ENCODE results near the gene HSPA4. TPM values are rescaled to one million over a fixed set of nuclear protein-coding genes. Genes with fewer than 3 reads are reported as not detected.

The HSPA4 gene
- total and polyA plus RNA-seq, 2 of the 4 experiments (the other 2 are of a cell fraction): 34.9 to 120 TPM

DNA sequence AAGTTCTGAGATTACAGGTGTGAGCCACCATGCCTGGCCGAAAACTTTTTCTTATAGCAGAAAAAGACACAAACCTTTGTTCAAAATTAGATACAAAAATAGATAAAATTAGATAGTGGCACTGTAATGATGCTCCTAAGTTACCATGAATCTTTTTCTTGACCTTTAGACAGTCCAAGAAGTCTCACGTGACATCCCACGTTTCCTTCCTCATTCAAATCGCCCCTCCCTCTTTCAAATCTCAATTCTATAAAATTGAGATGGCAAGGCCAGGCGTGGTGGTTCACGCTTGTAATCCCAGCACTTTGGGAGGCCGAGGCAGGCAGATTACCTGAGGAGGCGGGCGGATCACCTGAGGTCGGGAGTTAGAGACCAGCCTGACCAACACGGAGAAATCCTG lies 17.7 kb upstream of the HSPA4 start:
- no peak overlapping the region for H3K9ac ChIP-seq (ENCODE audit: low read depth, low read length)
- ATAC-seq (ENCODE audit: low read depth) (no peak), DNase-seq (no peak)
- WGBS, 2 experiments (ENCODE audit: extremely low coverage in 2 of 2, insufficient read length in 1 of 2): 88 to 100% methylated on average over 2 to 6 of the region's 11 CpGs
- in situ Hi-C loops (cut with MboI; ENCODE audit: low sequenced_read_pairs) (no loop called here), intact Hi-C loops (cut with micrococcal nuclease) (no loop called here), dilution Hi-C loops (cut with HindIII; ENCODE audit: low sequenced_read_pairs, unreplicated experiment) (no loop called here)
- no peak overlapping the region for H4K8ac ChIP-seq (ENCODE audit: low read depth in 2 of 2, low read length in 2 of 2)
- TF ChIP-seq RFX5 (IDR thresholded peaks at IDR 0.05; ENCODE audit: low read depth, low read length) (no peak), NFE2L2 (IDR thresholded peaks at IDR 0.05; ENCODE audit: low read depth, low read length) (no peak), SMC3 (IDR thresholded peaks at IDR 0.05; ENCODE audit: low read depth, low read length) (no peak), BHLHE40 (IDR thresholded peaks at IDR 0.05; ENCODE audit: low read depth, low read length) (no peak), RCOR1 (IDR thresholded peaks at IDR 0.05; ENCODE audit: insufficient replicate concordance, low read length) (no peak), RAD21 (IDR thresholded peaks at IDR 0.05; ENCODE audit: low read length) (no peak)
- no peaks in the 10 kb centered on the region for H3K4me1 ChIP-seq (ENCODE audit: control insufficient read depth, insufficient read depth, low read length)
- H3K4me2 ChIP-seq (ENCODE audit: low read depth, low read length): no peak overlapping the region
- no peak overlapping the region for H3K4me3 ChIP-seq (ENCODE audit: insufficient read depth, low read depth, low read length)
- H2BK20ac ChIP-seq (ENCODE audit: low read depth, low read length): no peak overlapping the region
- no peak overlapping the region for H3K4ac ChIP-seq (ENCODE audit: low read depth, low read length)
- no peaks in the 10 kb centered on the region for H3K36me3 ChIP-seq (ENCODE audit: control insufficient read depth, insufficient read depth, low read length)
- H4K20me1 ChIP-seq (ENCODE audit: insufficient read depth, low read length): no peaks in the 10 kb centered on the region
- no peak overlapping the region for H3K14ac ChIP-seq (replicated peaks; ENCODE audit: low read depth, low read length)
- no peak overlapping the region for H2BK15ac ChIP-seq (ENCODE audit: low read depth, low read length)
- no peak overlapping the region for H2BK120ac ChIP-seq (ENCODE audit: low read depth, low read length)
- no peak overlapping the region for H2AK5ac ChIP-seq (ENCODE audit: low read depth, low read length)
- no peak overlapping the region for H4K5ac ChIP-seq (ENCODE audit: low read depth, low read length)
- no peak overlapping the region for H3K18ac ChIP-seq (ENCODE audit: low read depth, low read length)
- no peak overlapping the region for H2AK9ac ChIP-seq (replicated peaks; ENCODE audit: low read depth, low read length, poor library complexity)
- no peaks in the 10 kb centered on the region for H3K79me1 ChIP-seq (ENCODE audit: low read depth in 1 of 2, low read length in 2 of 2)
- H2AFZ ChIP-seq (replicated peaks; ENCODE audit: low read length, poor library complexity): no peak overlapping the region
- no peak overlapping the region for H3K23ac ChIP-seq (ENCODE audit: low read depth, low read length)
- no peak overlapping the region for H3K27ac ChIP-seq (ENCODE audit: insufficient read depth, low read length)
- ChIA-PET CTCF (no interaction called here), POLR2A (ENCODE audit: unreplicated experiment) (no interaction called here)
- no peak overlapping the region for H4K91ac ChIP-seq (ENCODE audit: insufficient read depth, low read depth, low read length)
- no peaks in the 10 kb centered on the region for H3K9me1 ChIP-seq (ENCODE audit: insufficient read depth, low read length)
- no TSS peak for BruUV-seq (replicated peaks)
- H3K9me3 ChIP-seq (ENCODE audit: control insufficient read depth, insufficient read depth, low read length): no peaks in the 10 kb centered on the region
- H3K27me3 ChIP-seq (ENCODE audit: control insufficient read depth, insufficient read depth, low read length): no peaks in the 10 kb centered on the region
- no peak overlapping the region for H2BK5ac ChIP-seq (ENCODE audit: low read depth, low read length, poor library complexity, severe bottlenecking)
- H3K56ac ChIP-seq (ENCODE audit: extremely low read depth, insufficient read depth, low read length): no peak overlapping the region
